OCI-LY1 (cell line): Measurements from ENCODE around the gene IFNK.

Experiments
- H2AFZ ChIP-seq: fragments of 200-600 bp; sonication (generic), shearing (Covaris generic); 2 replicates; pipeline ENCODE4 v1.6.0; 2014; ENCODE audit warnings: antibody characterized with exemption, mild to moderate bottlenecking, low read length
- H3F3A ChIP-seq: fragments of 200-600 bp; sonication (generic), shearing (Covaris generic); 2 replicates; pipeline ENCODE4 v1.6.0; 2014; ENCODE audit warnings: mild to moderate bottlenecking, antibody characterized with exemption, low read length, moderate library complexity; ENCODE audit not compliant: insufficient read depth
- H3K27ac ChIP-seq: fragments of 200-600 bp; sonication (generic); 2 replicates; pipeline ENCODE4 v1.5.1; 2014; ENCODE audit warnings: low read length, mixed run types, mild to moderate bottlenecking, low read depth; ENCODE audit not compliant: poor library complexity, severe bottlenecking
- H3K27me3 ChIP-seq: fragments of 200-600 bp; sonication (generic); 2 replicates; pipeline ENCODE4 v1.6.0; 2014; ENCODE audit warnings: antibody characterized with exemption, mild to moderate bottlenecking, low read length, moderate library complexity; ENCODE audit not compliant: insufficient read depth
- H3K36me3 ChIP-seq: fragments of 200-600 bp; sonication (generic); 2 replicates; pipeline ENCODE4 v1.6.1; 2014; ENCODE audit warnings: mild to moderate bottlenecking, antibody characterized with exemption, low read length, moderate library complexity, mixed read lengths; ENCODE audit not compliant: insufficient read depth
- H3K4me1 ChIP-seq: fragments of 200-600 bp; sonication (generic); 2 replicates; pipeline ENCODE4 v1.5.1; 2014; ENCODE audit warnings: mild to moderate bottlenecking, low read length, moderate library complexity; ENCODE audit not compliant: insufficient read depth, severe bottlenecking
- H3K4me2 ChIP-seq: fragments of 200-600 bp; sonication (generic), shearing (Covaris generic); 2 replicates; pipeline ENCODE4 v1.6.1; 2014; ENCODE audit warnings: low read length
- H3K4me3 ChIP-seq: fragments of 200-600 bp; sonication (generic); 2 replicates; pipeline ENCODE4 v1.5.1; 2014; ENCODE audit warnings: low read length, low read depth, mild to moderate bottlenecking, mixed read lengths; ENCODE audit not compliant: poor library complexity, severe bottlenecking
- H3K79me2 ChIP-seq: fragments of 200-600 bp; shearing (Covaris generic); 2 replicates; pipeline ENCODE4 v1.6.1; 2016; ENCODE audit warnings: mixed run types, low read length, mixed read lengths; ENCODE audit not compliant: insufficient read depth
- H3K9ac ChIP-seq: fragments of 200-600 bp; sonication (generic), shearing (Covaris generic); 2 replicates; pipeline ENCODE4 v1.6.1; 2014; ENCODE audit warnings: mild to moderate bottlenecking, low read length, mixed read lengths
- H3K9me2 ChIP-seq: fragments of 200-600 bp; sonication (generic), shearing (Covaris generic); 2 replicates; pipeline ENCODE4 v1.6.1; 2014; ENCODE audit warnings: low read depth, mild to moderate bottlenecking, low read length, mixed read lengths
- H3K9me3 ChIP-seq: fragments of 200-600 bp; shearing (Covaris generic); 2 replicates; pipeline ENCODE4 v1.6.1; 2014; ENCODE audit warnings: low read length, mixed read lengths
- H4K20me1 ChIP-seq: fragments of 200-600 bp; sonication (generic), shearing (Covaris generic); 2 replicates; pipeline ENCODE4 v1.6.0; 2016; ENCODE audit warnings: mild to moderate bottlenecking, low read length; ENCODE audit not compliant: insufficient read depth
- CTCF ChIP-seq: fragments of 200-600 bp; sonication (generic), shearing (Covaris generic); IDR thresholded peaks from 2 replicates; pipeline ENCODE4 v1.5.1; 2017; ENCODE audit warnings: mild to moderate bottlenecking, antibody characterized with exemption, low read length, moderate library complexity, mixed read lengths
- EZH2 ChIP-seq: fragments of 200-600 bp; sonication (generic), shearing (Covaris generic); IDR thresholded peaks from 2 replicates; pipeline ENCODE4 v1.8.0; 2017; ENCODE audit warnings: borderline replicate concordance, mixed run types, mild to moderate bottlenecking, antibody characterized with exemption, low read length, moderate library complexity, mixed read lengths

Gene IFNK

GRCh38 chr9:27560457-27560856 lies 36.4 kb downstream of the IFNK start:
- Histone ChIP-seq H3F3A (no peaks in the 10 kb centered on the region), H3K27me3 (no peaks in the 10 kb centered on the region), H3K4me1 (peaks cover 4% of the 10 kb centered on the region), H3K4me3 (no peak overlapping the region), H3K36me3 (peaks cover 63% of the 10 kb centered on the region), H3K9ac (no peak overlapping the region), H3K9me2 (no peaks in the 10 kb centered on the region), H3K27ac (no peak overlapping the region), H4K20me1 (no peaks in the 10 kb centered on the region), H2AFZ (no peak overlapping the region), H3K79me2 (no peaks in the 10 kb centered on the region), H3K4me2 (no peak overlapping the region), H3K9me3 (no peaks in the 10 kb centered on the region)
- TF ChIP-seq CTCF (no peak), EZH2 (no peak)

GRCh38 chr9:27561685-27562084 lies 37.6 kb downstream of the IFNK start:
- no peaks in the 10 kb centered on the region for H3K9me2 ChIP-seq
- H3K36me3 ChIP-seq: peaks cover 58% of the 10 kb centered on the region
- no peak overlapping the region for H3K4me2 ChIP-seq

GRCh38 chr9:27563738-27564430 lies 39.8 kb downstream of the IFNK start:
- peaks cover 8% of the 10 kb centered on the region for H3K4me1 ChIP-seq
- H3K79me2 ChIP-seq: no peaks in the 10 kb centered on the region
- TF ChIP-seq CTCF: no peak
- no peak for TF ChIP-seq EZH2
- no peak overlapping the region for H3K9ac ChIP-seq
- H3K27me3 ChIP-seq: no peaks in the 10 kb centered on the region
- H4K20me1 ChIP-seq: no peaks in the 10 kb centered on the region
- H2AFZ ChIP-seq: no peak overlapping the region
- H3K4me2 ChIP-seq: no peak overlapping the region
- H3F3A ChIP-seq: no peaks in the 10 kb centered on the region
- no peaks in the 10 kb centered on the region for H3K9me3 ChIP-seq
- H3K9me2 ChIP-seq: no peaks in the 10 kb centered on the region
- no peak overlapping the region for H3K4me3 ChIP-seq
- peaks cover 48% of the 10 kb centered on the region for H3K36me3 ChIP-seq
- H3K27ac ChIP-seq: no peak overlapping the region

More at GRCh38 chr9:27561685-27562084, 37.6 kb downstream of the IFNK start:
- Histone ChIP-seq H3K9me3 (no peaks in the 10 kb centered on the region), H3K27ac (no peak overlapping the region), H3K9ac (no peak overlapping the region), H2AFZ (no peak overlapping the region), H4K20me1 (no peaks in the 10 kb centered on the region), H3K4me1 (peaks cover 8% of the 10 kb centered on the region), H3F3A (no peaks in the 10 kb centered on the region), H3K4me3 (no peak overlapping the region), H3K79me2 (no peaks in the 10 kb centered on the region), H3K27me3 (no peaks in the 10 kb centered on the region)
- TF ChIP-seq EZH2 (no peak), CTCF (no peak)
